ENCODE data around the gene TSC2.

DNA sequence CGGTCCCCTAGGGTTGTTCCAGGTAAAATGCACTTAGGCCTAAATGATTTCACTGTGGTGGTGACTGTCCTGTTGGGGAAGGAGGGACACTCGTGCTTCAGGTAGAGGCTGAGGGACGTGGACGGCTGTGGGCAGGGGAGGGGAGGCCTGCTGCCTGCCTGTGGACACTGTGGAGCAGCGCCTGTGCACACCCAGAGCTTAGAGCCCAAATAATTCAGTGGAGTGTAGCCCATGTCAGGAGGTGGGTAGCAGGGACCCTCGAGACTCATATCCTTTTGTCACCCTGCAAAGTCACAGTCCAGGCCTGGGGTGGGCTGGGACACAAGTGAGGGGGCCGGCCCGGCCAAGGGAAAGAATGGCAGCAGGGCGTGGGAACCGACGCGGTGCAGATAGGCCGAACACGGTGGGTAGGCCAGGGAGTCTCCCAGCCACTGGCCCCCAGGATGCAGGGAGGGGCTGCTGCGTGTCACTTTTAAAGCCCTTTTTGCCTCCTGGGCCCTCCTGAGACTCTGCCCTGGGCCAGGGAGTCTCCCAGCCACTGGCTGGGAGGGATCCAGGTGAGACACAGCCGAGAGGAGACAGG lies 21.8 kb upstream of the TSC2 start:
- TF ChIP-seq CTCF (IDR thresholded peaks at IDR 0.05) (no peak), POLR2A (IDR thresholded peaks at IDR 0.05) (no peak)
